HepG2 (cell line): ENCODE data around the gene SELENOV. TPM values are rescaled to one million over a fixed set of nuclear protein-coding genes. Genes with fewer than 3 reads are reported as not detected.

Experiments
- BCL6 ChIP-seq: IDR thresholded peaks from 2 replicates; pipeline ENCODE4 v1.6.1; 2016; ENCODE audit warnings: missing genetic modification reagents, missing compliant biosample characterization
- CTCF ChIP-seq: sonication (generic); formaldehyde crosslinking; IDR thresholded peaks from 2 replicates; pipeline ENCODE4 v1.5.0; 2020; ENCODE audit warnings: mild to moderate bottlenecking, missing genetic modification reagents, moderate library complexity
- GABPB1 ChIP-seq: IDR thresholded peaks from 2 replicates; pipeline ENCODE4 v1.6.1; 2016; ENCODE audit warnings: mild to moderate bottlenecking, missing genetic modification reagents, moderate library complexity, missing compliant biosample characterization
- HMGXB4 ChIP-seq, 2 experiments: sonication (generic) in 1 of 2; formaldehyde crosslinking in 1 of 2; IDR thresholded peaks; 2 replicates each; pipeline versions ENCODE4 v1.4.0 to v1.6.1; 2018 to 2020; ENCODE audit warnings: missing genetic modification reagents in 2 of 2, borderline replicate concordance in 1 of 2, low read depth in 1 of 2, mild to moderate bottlenecking in 1 of 2, missing biosample characterization in 1 of 2
- HNF4G ChIP-seq, 2 experiments: sonication (generic) in 1 of 2; formaldehyde crosslinking in 1 of 2; IDR thresholded peaks; 2 replicates each; pipeline versions ENCODE4 v1.4.0 to v1.6.1; 2011 to 2020; ENCODE audit warnings: borderline replicate concordance in 2 of 2, low read depth in 2 of 2, mild to moderate bottlenecking in 2 of 2, low read length in 1 of 2, missing genetic modification reagents in 1 of 2, moderate library complexity in 1 of 2
- HOXD1 ChIP-seq: sonication (generic); formaldehyde crosslinking; IDR thresholded peaks from 2 replicates; pipeline ENCODE4 v1.5.0; 2020; ENCODE audit warnings: missing genetic modification reagents
- NFRKB ChIP-seq: fragments of 450-650 bp; IDR thresholded peaks from 2 replicates; pipeline ENCODE4 v1.6.1; 2017
- POGK ChIP-seq: sonication (generic); formaldehyde crosslinking; conservative IDR thresholded peaks from 2 replicates; pipeline ENCODE4 v1.8.0; 2022; ENCODE audit warnings: mild to moderate bottlenecking, moderate library complexity, missing genetic modification reagents
- SRSF1 ChIP-seq: fragments of 200-400 bp; formaldehyde crosslinking; optimal IDR thresholded peaks from 2 replicates; pipeline ENCODE3; 2017; ENCODE audit warnings: mild to moderate bottlenecking, low read depth, low read length, moderate library complexity
- ZBTB7B ChIP-seq: sonication (generic); formaldehyde crosslinking; IDR thresholded peaks from 2 replicates; pipeline ENCODE4 v1.4.0; 2020; ENCODE audit warnings: missing genetic modification reagents
- ZNF609 ChIP-seq: sonication (generic); formaldehyde crosslinking; IDR thresholded peaks from 2 replicates; pipeline ENCODE4 v1.4.0; 2020; ENCODE audit warnings: mild to moderate bottlenecking, missing genetic modification reagents, borderline replicate concordance
- ZNF790 ChIP-seq: sonication (generic); formaldehyde crosslinking; IDR thresholded peaks from 2 replicates; pipeline ENCODE4 v1.8.0; 2022; ENCODE audit warnings: missing genetic modification reagents, mild to moderate bottlenecking, borderline replicate concordance
- polyA plus RNA-seq, 8 experiments: library from polyadenylated mRNA; depleted of rRNA in 3 of 8; stranded (reverse) in 7 of 8; unstranded in 1 of 8; fragments of >200 nt; fragmentation: Illumina TruSeq in 4 of 8; extraction: Trizol in 4 of 8; gene quantifications; 2 replicates each; pipeline versions ENCODE4 v1.2.1 to v1.2.3, GENCODE V29; 2011 to 2016; ENCODE audit warnings: low read depth in 4 of 8, missing spikeins in 1 of 8, mixed read lengths in 1 of 8; ENCODE audit not compliant: insufficient read depth in 1 of 8
- total RNA-seq, 5 experiments: library from RNA; depleted of rRNA; stranded (reverse); fragments of >200 nt; fragmentation: Illumina TruSeq; extraction: Trizol; gene quantifications; 2 replicates each; pipeline ENCODE4 v1.2.3, GENCODE V29; 2016; ENCODE audit warnings: low read depth in 1 of 5

The SELENOV gene
- total and polyA plus RNA-seq, 2 of the 13 experiments (the other 11 are each of a cell fraction or from before 2014, with no cell fraction given), result not detected

- TF ChIP-seq HNF4G (IDR thresholded peaks at IDR 0.05; ENCODE audit: borderline replicate concordance, low read depth, low read length) (peak; percentile 40; the same call in 1 of the 2 replicates), HNF4G (CRISPR knock-in tag; IDR thresholded peaks at IDR 0.05; ENCODE audit: borderline replicate concordance, low read depth) (no peak), HOXD1 (CRISPR knock-in tag) (no peak), HMGXB4 (CRISPR knock-in tag; IDR thresholded peaks at IDR 0.05; ENCODE audit: borderline replicate concordance in 1 of 2, low read depth in 1 of 2) (peak in 1 of 2 experiments; percentile 39; a peak in 1 of 4 replicates), GABPB1 (CRISPR knock-in tag) (0 out of 2 replicates have a peak, but pooled peaks have one; percentile 18), POGK (CRISPR knock-in tag) (peak; percentile 17; the same call in 1 of the 2 replicates), NFRKB (no peak), ZBTB7B (CRISPR knock-in tag) (peak; percentile 32; the same call in 1 of the 2 replicates), SRSF1 (peak; percentile 47), CTCF (CRISPR knock-in tag) (peak; percentile 51), ZNF790 (CRISPR knock-in tag) (no peak), ZNF609 (CRISPR knock-in tag) (0 out of 2 replicates have a peak, but pooled peaks have one; percentile 39), BCL6 (CRISPR knock-in tag) (no peak)
These were observed at the start of gene SELENOV (continued) for GRCh38 chr19:39514840-39515550.
